ENCODE data around the gene NT5DC1. TPM values are rescaled to one million over a fixed set of nuclear protein-coding genes. Genes with fewer than 3 reads are reported as not detected.

The NT5DC1 gene
- total RNA-seq, 1 donor from 2014 or later, result 49.0 TPM

- no peak for DNase-seq (ENCODE audit: low spot score)
Measured at GRCh38 chr6:116191881-116192280, 91.2 kb downstream of the NT5DC1 start.

DNA sequence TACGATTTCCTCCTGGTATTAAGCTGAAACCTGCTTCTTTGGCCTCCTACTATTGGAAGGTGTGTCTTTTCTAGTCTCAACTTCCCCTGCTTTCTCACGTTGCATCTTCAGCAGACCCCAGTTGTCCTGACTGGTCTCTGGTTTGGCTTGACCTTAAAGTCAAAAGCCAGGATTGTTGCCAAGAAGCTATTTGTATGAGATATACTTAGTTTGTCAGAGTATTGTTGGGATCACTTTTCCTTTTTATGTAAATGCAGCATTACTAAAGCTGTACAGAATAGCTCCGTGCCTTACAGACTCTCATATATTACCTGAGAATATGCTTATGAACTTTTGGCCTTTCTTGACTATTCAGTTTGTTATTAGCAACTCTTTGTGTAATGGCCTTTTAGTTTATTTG is 92.1 kb downstream of the NT5DC1 start:
- DNase-seq (ENCODE audit: low spot score), result no peak

DNA sequence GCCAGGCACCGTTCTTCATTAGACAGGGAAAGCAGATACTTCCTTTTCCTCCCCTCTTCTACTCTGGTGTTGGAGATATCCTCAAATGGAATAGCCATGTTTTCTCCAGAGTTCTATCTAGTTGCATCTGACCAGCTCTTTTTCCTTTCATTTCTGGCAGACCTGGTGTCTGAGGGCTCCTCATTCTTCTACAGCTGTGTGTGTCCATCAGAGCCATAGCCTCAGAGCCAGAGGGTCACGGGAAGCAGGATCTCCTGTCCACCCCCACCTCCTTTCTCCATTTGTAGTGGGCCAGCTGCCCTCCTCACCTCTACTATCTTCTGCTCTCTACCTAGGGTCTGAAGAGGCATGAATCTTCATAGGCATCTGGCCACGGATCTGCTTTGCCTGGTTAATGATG is 96.2 kb downstream of the NT5DC1 start:
- no peak for DNase-seq (ENCODE audit: low spot score)

- DNase-seq (ENCODE audit: low spot score), result no peak
Measured at GRCh38 chr6:116200619-116201249, 100.1 kb downstream of the NT5DC1 start.

- DNase-seq (ENCODE audit: low spot score), result no peak
Measured at GRCh38 chr6:116201538-116201937, 100.9 kb downstream of the NT5DC1 start.

- no peak for DNase-seq (ENCODE audit: low spot score)
Measured at GRCh38 chr6:116205281-116205680, 104.6 kb downstream of the NT5DC1 start.

DNA sequence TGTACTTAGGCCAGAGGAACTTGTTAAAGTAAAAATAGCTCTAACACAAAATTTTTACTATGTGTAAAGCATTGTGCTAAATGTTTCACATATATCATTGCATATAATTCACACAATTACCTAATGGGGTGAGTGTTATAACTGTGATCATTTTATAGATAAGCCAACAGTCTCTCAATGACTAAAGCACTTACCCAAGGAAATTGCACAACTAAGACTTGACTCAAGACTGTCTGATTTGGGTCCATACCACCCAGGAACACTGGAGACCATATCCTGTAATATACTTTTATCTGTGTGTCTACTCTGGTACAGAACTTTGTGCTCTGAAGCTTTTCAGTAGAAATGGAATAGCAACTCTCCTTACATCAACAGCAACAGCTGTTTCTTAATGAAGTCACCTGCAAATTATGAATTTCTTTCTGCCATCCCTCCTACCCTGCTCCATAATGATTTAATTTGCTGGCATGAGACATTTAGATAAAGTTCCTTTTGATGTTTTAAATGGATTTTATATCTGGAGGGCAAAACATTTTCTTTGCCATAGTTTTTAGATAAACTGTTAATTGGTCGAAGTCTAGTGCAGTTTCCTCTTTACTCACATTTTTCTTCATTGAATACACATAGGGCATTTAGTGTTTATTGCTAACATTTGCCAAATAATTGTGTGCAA is 105.7 kb downstream of the NT5DC1 start:
- no peak for DNase-seq (ENCODE audit: low spot score)

DNA sequence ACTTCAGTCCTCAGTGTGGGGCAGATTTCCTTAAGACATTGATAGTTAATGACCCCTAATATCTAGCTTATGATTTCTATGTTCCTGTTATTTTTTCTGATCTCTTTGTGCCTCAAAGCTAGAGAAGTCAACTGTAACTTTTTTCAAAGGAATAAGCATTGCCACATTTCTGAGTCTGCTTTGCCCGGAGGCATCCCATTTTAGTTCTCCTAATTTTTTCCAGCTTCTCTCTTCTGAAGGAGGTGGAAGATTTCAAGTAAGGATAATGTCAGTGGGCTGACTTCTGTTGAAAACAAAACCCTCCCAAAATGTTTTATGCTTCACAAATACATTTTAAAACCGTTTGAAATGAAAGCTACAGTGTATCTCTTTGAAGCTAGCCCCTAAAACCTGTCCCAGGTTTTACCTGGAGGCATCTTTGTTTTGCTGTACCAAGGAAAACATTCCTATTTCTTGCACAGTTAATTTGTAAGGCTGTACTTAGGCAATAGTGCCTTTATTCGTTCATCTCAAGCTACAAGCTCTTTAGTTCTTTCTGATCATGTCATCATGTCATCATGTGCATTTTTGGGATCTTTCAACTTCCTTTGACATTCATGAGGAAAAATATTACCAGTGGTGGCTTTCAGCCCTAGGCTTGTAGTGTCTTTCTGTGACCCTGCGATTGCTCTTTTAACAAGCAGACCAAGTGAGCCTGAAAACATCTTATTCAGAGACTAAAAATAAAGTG is 107.6 kb downstream of the NT5DC1 start:
- no peak for DNase-seq (ENCODE audit: low spot score)

DNA sequence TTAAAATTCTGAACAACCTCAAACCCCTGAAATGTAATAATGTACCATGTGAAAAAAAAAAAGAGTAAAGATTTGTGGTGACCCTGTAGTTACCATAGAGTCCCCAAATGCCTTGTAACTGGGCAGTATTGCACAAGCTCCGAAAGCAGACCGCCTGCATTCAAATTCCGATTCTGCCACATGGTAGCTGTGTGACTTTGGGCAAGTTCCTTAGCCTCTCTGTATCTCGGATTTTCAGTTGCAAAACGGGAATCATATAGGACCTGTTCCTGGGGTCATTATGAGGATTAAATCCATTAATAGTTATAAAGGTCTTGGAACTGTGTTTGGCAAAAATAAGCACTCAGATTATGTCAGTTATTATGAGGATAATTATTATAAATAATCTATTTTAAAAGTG is 109.7 kb downstream of the NT5DC1 start:
- no peak for DNase-seq (ENCODE audit: low spot score)

DNA sequence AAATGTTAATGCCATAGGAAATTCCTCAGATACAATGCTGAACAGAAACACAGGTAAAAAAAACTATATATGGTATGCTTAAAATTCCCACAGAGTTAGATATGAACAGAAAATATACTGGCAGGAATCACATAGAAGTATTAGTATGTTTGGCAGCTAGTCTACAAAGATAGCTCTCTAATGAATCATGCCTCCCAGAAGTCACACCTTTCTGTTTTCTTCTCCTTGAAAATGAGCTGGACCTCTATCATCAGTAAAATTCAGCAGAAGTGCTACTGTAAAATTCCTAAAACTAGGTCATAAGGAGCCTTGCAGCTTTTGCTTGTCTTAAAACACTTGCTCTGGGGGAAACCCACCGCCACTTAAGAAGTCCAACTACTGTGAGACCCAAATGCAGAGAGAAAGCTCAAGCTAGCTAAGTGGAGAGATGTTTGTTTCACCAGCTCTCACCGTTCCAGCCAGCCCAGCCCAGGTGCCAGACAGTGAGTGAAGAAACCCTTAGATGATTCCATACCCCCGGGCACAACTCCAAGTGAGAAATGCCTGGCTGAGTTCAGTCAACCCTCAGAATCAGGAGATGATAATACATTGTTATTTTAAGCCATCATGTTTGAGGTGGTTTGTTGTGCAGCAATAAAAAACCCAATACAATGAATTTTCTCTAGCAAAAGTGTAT is 110.2 kb downstream of the NT5DC1 start:
- no peak for DNase-seq (ENCODE audit: low spot score)

DNA sequence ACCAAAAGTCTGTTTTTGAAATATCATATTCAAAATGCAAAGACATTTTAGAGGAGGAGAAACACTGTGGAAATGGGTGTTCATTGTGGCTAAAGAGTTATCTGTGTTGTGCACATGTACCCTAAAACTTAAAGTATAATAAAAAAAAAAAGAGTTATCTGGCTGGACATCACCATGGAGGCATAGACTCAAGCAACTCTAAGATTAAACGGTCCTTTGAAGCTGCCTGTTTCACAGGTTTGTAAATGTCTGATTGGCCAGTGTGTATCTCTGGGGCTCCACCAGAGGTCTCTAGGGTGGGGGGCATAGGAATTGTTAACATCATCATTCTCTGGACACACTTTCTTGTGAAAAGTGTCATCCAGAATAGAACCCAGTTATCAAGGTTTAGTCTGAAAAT is 114.0 kb downstream of the NT5DC1 start:
- no peak for DNase-seq (ENCODE audit: low spot score)

GRCh38 chr6:116215414-116215813 is 114.8 kb downstream of the NT5DC1 start:
- DNase-seq (ENCODE audit: low spot score), result no peak

GRCh38 chr6:116217069-116217468 is 116.4 kb downstream of the NT5DC1 start:
- no peak for DNase-seq (ENCODE audit: low spot score)

GRCh38 chr6:116218172-116218633 is 117.5 kb downstream of the NT5DC1 start:
- no peak for DNase-seq (ENCODE audit: low spot score)

GRCh38 chr6:116218866-116219265 is 118.2 kb downstream of the NT5DC1 start:
- no peak for DNase-seq (ENCODE audit: low spot score)

GRCh38 chr6:116221067-116221466 is 120.4 kb downstream of the NT5DC1 start:
- no peak for DNase-seq (ENCODE audit: low spot score)

DNA sequence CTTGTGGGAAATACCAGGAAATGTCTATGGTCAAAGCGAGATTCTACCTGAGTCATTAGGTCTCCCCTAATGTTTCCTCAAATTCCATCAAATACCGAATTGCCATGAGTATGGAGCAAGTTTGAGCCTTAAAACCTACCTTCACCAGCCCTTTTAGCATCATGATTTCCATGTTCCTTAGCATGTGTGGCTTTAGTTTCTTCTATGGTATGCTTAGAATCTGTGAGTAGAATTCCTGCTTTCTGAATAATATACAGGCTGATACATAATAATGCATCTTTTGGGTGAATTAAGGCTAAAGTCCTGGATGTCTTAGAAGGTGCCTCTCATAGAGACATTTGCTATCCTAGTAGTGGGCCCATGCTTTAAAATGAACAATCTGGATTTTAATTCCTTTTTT is 121.3 kb downstream of the NT5DC1 start:
- DNase-seq (ENCODE audit: low spot score), result no peak

DNA sequence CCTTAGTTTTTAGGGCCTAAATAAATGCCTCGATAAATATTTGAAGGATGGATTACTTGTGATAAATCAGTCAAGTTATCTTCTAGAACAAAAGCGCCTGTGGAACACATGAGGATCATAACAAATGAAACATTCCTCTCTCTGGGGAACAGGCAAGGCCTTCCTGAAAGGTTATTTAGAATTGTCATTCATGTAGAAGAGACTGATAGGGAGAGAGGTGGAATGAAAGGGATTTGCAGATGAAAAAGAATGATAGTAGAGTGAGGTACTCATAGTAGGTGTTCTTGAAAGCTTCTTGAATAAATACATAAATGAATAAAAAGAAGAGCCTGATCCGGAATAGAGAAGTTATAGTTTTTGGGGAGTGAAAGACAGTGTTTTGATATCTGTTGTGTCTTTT is 122.7 kb downstream of the NT5DC1 start:
- DNase-seq (ENCODE audit: low spot score), result no peak

GRCh38 chr6:116229287-116229913 is 128.7 kb downstream of the NT5DC1 start:
- DNase-seq (ENCODE audit: low spot score), result peak; percentile 86

- DNase-seq (ENCODE audit: low spot score), result no peak
Measured at GRCh38 chr6:116234689-116235088, 134.0 kb downstream of the NT5DC1 start.

GRCh38 chr6:116238083-116238482 is 137.4 kb downstream of the NT5DC1 start:
- DNase-seq (ENCODE audit: low spot score), result no peak

DNA sequence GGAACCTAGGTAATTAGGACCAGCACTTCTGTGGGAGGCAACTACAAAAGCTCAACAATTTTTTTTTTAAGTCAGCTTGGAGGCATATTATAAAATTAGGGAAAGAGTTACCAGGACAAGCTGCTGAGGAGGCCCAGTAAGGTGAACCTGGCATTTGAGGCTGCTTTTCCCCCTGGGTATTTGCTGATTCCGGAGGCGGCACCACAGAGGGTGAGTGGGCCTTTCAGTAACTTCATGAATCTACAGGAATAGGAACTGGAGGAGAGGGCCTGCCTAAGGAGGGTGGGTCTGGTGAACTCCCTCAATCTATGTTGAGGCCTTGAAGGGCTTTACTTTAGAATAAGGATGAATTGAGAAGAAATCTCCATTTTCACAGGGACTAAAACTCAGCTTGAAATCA is 138.6 kb downstream of the NT5DC1 start:
- no peak for DNase-seq (ENCODE audit: low spot score)
